SK-N-SH treated with all-trans-retinoic acid at 6 μM for 48 hours (cell line): ENCODE results near the gene TREH.

Experiments used
- ATAC-seq: fragments of 200-7000 bp; cut with Tn5 transposase; 3 replicates; pipeline ENCODE4 v1.9.1; 2020; ENCODE audit warnings: mild to moderate bottlenecking, moderate library complexity
- ARNTL ChIP-seq: fragments of 450-650 bp; formaldehyde crosslinking; IDR thresholded peaks from 2 replicates; pipeline ENCODE4 v1.5.0; 2020; ENCODE audit warnings: low read depth, mild to moderate bottlenecking, moderate library complexity, borderline replicate concordance
- BACH2 ChIP-seq: fragments of 250-450 bp; sonication (Bioruptor Pico); IDR thresholded peaks from 2 replicates; pipeline ENCODE4 v1.9.0; 2021; ENCODE audit warnings: mild to moderate bottlenecking, borderline replicate concordance
- CSDC2 ChIP-seq: fragments of 250-450 bp; sonication (Bioruptor Pico); IDR thresholded peaks from 2 replicates; pipeline ENCODE4 v1.5.0; 2020; ENCODE audit warnings: mild to moderate bottlenecking, moderate library complexity
- CSRNP3 ChIP-seq: fragments of 250-450 bp; sonication (Bioruptor Pico); IDR thresholded peaks from 2 replicates; pipeline ENCODE4 v1.5.1; 2021; ENCODE audit warnings: mild to moderate bottlenecking, moderate library complexity
- ESRRG ChIP-seq: fragments of 250-450 bp; sonication (Bioruptor Pico); IDR thresholded peaks from 2 replicates; pipeline ENCODE4 v1.6.1; 2021; ENCODE audit warnings: mild to moderate bottlenecking
- GLIS3 ChIP-seq: fragments of 250-450 bp; sonication (Bioruptor Pico); IDR thresholded peaks from 2 replicates; pipeline ENCODE4 v1.5.0; 2020; ENCODE audit warnings: mild to moderate bottlenecking, moderate library complexity
- ISL1 ChIP-seq: fragments of 250-450 bp; sonication (Bioruptor Pico); IDR thresholded peaks from 2 replicates; pipeline ENCODE4 v2.1.2; 2022; ENCODE audit warnings: mild to moderate bottlenecking, moderate library complexity
- OSR1 ChIP-seq: fragments of 250-450 bp; sonication (Bioruptor Pico); IDR thresholded peaks from 2 replicates; pipeline ENCODE4 v1.8.0; 2022; ENCODE audit warnings: moderate library complexity, mild to moderate bottlenecking, inconsistent platforms
- PATZ1 ChIP-seq: fragments of 250-450 bp; sonication (Bioruptor Pico); IDR thresholded peaks from 2 replicates; pipeline ENCODE4 v1.8.0; 2020; ENCODE audit warnings: mild to moderate bottlenecking, moderate library complexity, borderline replicate concordance
- RARB ChIP-seq: fragments of 250-450 bp; sonication (Bioruptor Pico); IDR thresholded peaks from 2 replicates; pipeline ENCODE4 v1.8.0; 2021; ENCODE audit warnings: mild to moderate bottlenecking, moderate library complexity
- TCF4 ChIP-seq: fragments of 250-450 bp; sonication (Bioruptor Pico); IDR thresholded peaks from 2 replicates; pipeline ENCODE4 v1.8.0; 2021; ENCODE audit warnings: mild to moderate bottlenecking, moderate library complexity, borderline replicate concordance
- TOX ChIP-seq: fragments of 250-450 bp; sonication (Bioruptor Pico); IDR thresholded peaks from 2 replicates; pipeline ENCODE4 v1.8.0; 2021; ENCODE audit warnings: mild to moderate bottlenecking, moderate library complexity, borderline replicate concordance
- TSHZ2 ChIP-seq: fragments of 250-450 bp; sonication (Bioruptor Pico); IDR thresholded peaks from 2 replicates; pipeline ENCODE4 v1.5.0; 2020; ENCODE audit warnings: mild to moderate bottlenecking, moderate library complexity
- ZC3H10 ChIP-seq: fragments of 250-450 bp; sonication (Bioruptor Pico); IDR thresholded peaks from 2 replicates; pipeline ENCODE4 v1.5.1; 2021; ENCODE audit warnings: mild to moderate bottlenecking, moderate library complexity
- ZFP3 ChIP-seq: fragments of 250-450 bp; sonication (Bioruptor Pico); IDR thresholded peaks from 2 replicates; pipeline ENCODE4 v1.5.0; 2020; ENCODE audit warnings: mild to moderate bottlenecking, moderate library complexity
- ZFP30 ChIP-seq: fragments of 450-650 bp; formaldehyde crosslinking; IDR thresholded peaks from 2 replicates; pipeline ENCODE4 v1.5.0; 2022; ENCODE audit warnings: mild to moderate bottlenecking, moderate library complexity
- ZNF565 ChIP-seq: fragments of 450-650 bp; formaldehyde crosslinking; conservative IDR thresholded peaks from 2 replicates; pipeline ENCODE4 v1.5.0; 2020; ENCODE audit warnings: low read depth, mild to moderate bottlenecking, moderate library complexity
- ZNF8 ChIP-seq: fragments of 450-650 bp; formaldehyde crosslinking; IDR thresholded peaks from 2 replicates; pipeline ENCODE4 v1.5.0; 2020; ENCODE audit warnings: mild to moderate bottlenecking, moderate library complexity
- TF ChIP-seq, protein P1 (sequence below): fragments of 250-450 bp; sonication (Bioruptor Pico); IDR thresholded peaks from 2 replicates; pipeline ENCODE4 v1.8.0; 2021; ENCODE audit warnings: low read depth, mild to moderate bottlenecking, moderate library complexity, borderline replicate concordance
- TF ChIP-seq, protein P2 (sequence below): fragments of 250-450 bp; sonication (Bioruptor Pico); IDR thresholded peaks from 2 replicates; pipeline ENCODE4 v1.5.1; 2020; ENCODE audit warnings: low read depth, mild to moderate bottlenecking, moderate library complexity

Gene TREH

GRCh38 chr11:118670063-118670462 lies 9.4 kb downstream of the TREH start (continued):
- TF ChIP-seq, protein P1, sequence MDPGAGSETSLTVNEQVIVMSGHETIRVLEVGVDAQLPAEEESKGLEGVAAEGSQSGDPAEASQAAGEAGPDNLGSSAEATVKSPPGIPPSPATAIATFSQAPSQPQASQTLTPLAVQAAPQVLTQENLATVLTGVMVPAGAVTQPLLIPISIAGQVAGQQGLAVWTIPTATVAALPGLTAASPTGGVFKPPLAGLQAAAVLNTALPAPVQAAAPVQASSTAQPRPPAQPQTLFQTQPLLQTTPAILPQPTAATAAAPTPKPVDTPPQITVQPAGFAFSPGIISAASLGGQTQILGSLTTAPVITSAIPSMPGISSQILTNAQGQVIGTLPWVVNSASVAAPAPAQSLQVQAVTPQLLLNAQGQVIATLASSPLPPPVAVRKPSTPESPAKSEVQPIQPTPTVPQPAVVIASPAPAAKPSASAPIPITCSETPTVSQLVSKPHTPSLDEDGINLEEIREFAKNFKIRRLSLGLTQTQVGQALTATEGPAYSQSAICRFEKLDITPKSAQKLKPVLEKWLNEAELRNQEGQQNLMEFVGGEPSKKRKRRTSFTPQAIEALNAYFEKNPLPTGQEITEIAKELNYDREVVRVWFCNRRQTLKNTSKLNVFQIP (CRISPR knock-in tag) = no peak
- TF ChIP-seq ZC3H10 (CRISPR knock-in tag) (no peak), RARB (no peak), ISL1 (CRISPR knock-in tag) (no peak), ZNF565 (CRISPR knock-in tag) (no peak)

- no peak for TF ChIP-seq RARB
- TF ChIP-seq PATZ1 = no peak
- TF ChIP-seq ZFP30 (CRISPR knock-in tag) = no peak
- no peak for TF ChIP-seq CSDC2 (CRISPR knock-in tag)
- no peak for TF ChIP-seq OSR1
- no peak for TF ChIP-seq TCF4 (CRISPR knock-in tag)
- no peak for TF ChIP-seq ESRRG (CRISPR knock-in tag)
- no peak for TF ChIP-seq TOX (CRISPR knock-in tag)
Measured at GRCh38 chr11:118666371-118666770, 13.1 kb downstream of the TREH start.

DNA sequence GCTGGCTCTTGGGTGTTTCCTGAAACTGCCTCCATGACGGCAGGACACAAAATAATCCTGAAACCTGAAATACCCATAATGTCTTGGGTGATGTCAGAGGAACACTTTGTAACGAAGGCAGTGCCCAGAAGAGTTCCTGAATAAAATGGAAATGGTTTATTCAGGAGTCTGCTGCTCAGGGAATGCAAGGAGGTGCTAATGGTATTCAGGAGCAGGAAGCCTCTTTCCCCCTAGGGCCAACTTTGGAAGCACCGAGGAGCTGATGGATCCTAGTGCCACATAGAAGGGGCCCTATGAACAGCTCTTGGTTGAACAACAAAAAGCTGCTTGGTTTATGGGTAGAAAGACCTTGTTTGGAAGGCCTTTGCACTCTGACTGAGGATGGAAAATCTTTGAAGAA lies 15.5 kb downstream of the TREH start:
- no peak for ATAC-seq
- no peak for TF ChIP-seq OSR1
- no peak for TF ChIP-seq ESRRG (CRISPR knock-in tag)
- TF ChIP-seq GLIS3 = no peak
- TF ChIP-seq, protein P2, sequence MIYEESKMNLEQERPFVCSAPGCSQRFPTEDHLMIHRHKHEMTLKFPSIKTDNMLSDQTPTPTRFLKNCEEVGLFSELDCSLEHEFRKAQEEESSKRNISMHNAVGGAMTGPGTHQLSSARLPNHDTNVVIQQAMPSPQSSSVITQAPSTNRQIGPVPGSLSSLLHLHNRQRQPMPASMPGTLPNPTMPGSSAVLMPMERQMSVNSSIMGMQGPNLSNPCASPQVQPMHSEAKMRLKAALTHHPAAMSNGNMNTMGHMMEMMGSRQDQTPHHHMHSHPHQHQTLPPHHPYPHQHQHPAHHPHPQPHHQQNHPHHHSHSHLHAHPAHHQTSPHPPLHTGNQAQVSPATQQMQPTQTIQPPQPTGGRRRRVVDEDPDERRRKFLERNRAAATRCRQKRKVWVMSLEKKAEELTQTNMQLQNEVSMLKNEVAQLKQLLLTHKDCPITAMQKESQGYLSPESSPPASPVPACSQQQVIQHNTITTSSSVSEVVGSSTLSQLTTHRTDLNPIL = no peak
- TF ChIP-seq ZC3H10 (CRISPR knock-in tag) = no peak
- TF ChIP-seq CSDC2 (CRISPR knock-in tag) = no peak
- TF ChIP-seq RARB = no peak
- TF ChIP-seq, protein P1 (CRISPR knock-in tag) = no peak
- TF ChIP-seq TSHZ2 (CRISPR knock-in tag) = no peak
- TF ChIP-seq ZFP30 (CRISPR knock-in tag) = no peak
- no peak for TF ChIP-seq BACH2 (CRISPR knock-in tag)
- no peak for TF ChIP-seq CSRNP3 (CRISPR knock-in tag)

More at GRCh38 chr11:118666371-118666770, 13.1 kb downstream of the TREH start:
- no peak for ATAC-seq

DNA sequence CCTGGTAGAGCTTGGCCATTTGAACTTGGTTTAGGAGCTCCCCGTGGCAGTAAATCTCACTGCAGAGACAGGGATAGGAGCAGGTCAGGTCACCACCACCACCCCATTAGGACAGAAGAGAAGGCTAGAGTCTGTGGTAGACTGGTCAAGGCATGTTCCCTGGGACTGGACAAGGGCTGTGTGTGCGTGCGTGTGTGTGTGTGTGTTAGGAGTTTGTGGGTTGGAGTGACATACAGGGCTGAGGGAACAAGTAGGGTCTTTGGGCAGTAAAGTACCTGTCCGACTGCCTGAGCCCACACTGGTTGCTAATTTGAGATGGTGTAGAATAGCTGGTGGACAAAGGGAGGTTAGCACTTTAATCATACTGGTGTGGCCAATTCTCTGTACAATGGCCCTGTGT lies 16.1 kb downstream of the TREH start:
- no peak for ATAC-seq
- no peak for TF ChIP-seq TCF4 (CRISPR knock-in tag)
- TF ChIP-seq PATZ1 = no peak
- TF ChIP-seq TOX (CRISPR knock-in tag) = no peak
- no peak for TF ChIP-seq ARNTL (CRISPR knock-in tag)
- TF ChIP-seq ZC3H10 (CRISPR knock-in tag) = no peak
- TF ChIP-seq ZNF565 (CRISPR knock-in tag) = no peak
- TF ChIP-seq CSDC2 (CRISPR knock-in tag) = no peak
- TF ChIP-seq ZFP30 (CRISPR knock-in tag) = no peak
- TF ChIP-seq ZNF8 (CRISPR knock-in tag) = no peak
- no peak for TF ChIP-seq BACH2 (CRISPR knock-in tag)
- TF ChIP-seq OSR1 = no peak
- TF ChIP-seq ZFP3 (CRISPR knock-in tag) = no peak
- TF ChIP-seq RARB = no peak
- TF ChIP-seq, protein P1 (CRISPR knock-in tag) = no peak
